Posterior vena cava (tissue), 2 donors: ENCODE data around the gene TRIM50. TPM values are rescaled to one million over a fixed set of nuclear protein-coding genes. Genes with fewer than 3 reads are reported as not detected.
"Not testable (repeated sequence)": the region's sequence is repeated elsewhere in the genome, so short reads cannot be mapped to it uniquely, and the experiment has no call there.

ENCODE experiments used
- DNase-seq: peaks from one replicate; pipeline ENCODE4 v3.0.0-alpha.2; 2020; ENCODE audit warnings: low spot score
- intact Hi-C, 2 donors: fragments of 100-400 bp; cut with DNase I; formaldehyde crosslinking; loops; one replicate each; pipeline versions ENCODE4 v1.14.1 to v1.14.2; 2022 to 2023
- long read RNA-seq, 2 donors: library from polyadenylated mRNA; unstranded; transcript quantifications; one replicate each; pipeline ENCODE4 v2.0.0, GENCODE V29; 2020 to 2021
- total RNA-seq, 2 donors: library from RNA; stranded (reverse); fragmentation: NEBNext Ultra II Directional; extraction: Animal tissue kit (Norgen Biotek cat#: 25700); gene quantifications; one replicate each; pipeline ENCODE4 v1.2.1, GENCODE V29; 2021
- donor health status: DM: yes; HTN: yes; CAD: no.
- donor health status: DM: yes; HTN: yes; CAD: no.

The TRIM50 gene
- under 1 TPM in 1 of 2 donors, not detected in 1; 0.32 TPM for total RNA-seq
- long read RNA-seq, donor 1, partial matches to known transcripts, result 0 of 1 reads
- long read RNA-seq, donor 1, other reads (novel, unspliced or antisense), result 1 of 1 reads
- long read RNA-seq, donor 2, result 0 reads

DNA sequence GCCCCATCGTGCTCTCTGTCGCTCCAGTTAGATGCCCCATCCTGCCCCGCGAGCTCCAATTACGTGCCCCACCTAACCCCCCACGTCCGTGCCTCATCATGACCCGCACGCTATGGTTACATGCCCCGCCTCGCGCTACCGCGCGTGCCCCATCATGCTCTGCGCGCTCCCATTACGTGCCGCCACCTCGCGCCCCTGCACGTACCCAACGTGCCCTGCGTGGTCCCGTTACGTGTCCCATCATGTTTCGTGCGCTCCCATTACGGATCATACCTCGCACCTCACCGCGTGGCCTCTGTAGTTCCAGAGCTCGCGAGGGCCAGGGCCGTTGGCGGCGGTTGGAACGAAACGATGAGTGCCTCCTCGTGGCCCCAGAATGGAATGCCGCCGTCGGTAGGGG lies at the start of gene TRIM50, which contains the start of gene FKBP6:
TRIM50 (minus strand) TSS at position 161 of the 400 bp plus-strand sequence. CDS start 3,295 bp downstream, outside the sequence.
FKBP6 (plus strand) TSS at position 240 of the 400 bp plus-strand sequence. CDS start 268 bp downstream, outside the sequence.
- intact Hi-C loops, result not testable (repeated sequence)

GRCh38 chr7:73376671-73377412 lies 49.0 kb upstream of the TRIM50 start:
- intact Hi-C loops, result no loop called here
- no peak for DNase-seq

More for the DNA sequence above, at the start of gene TRIM50, which contains the start of gene FKBP6:
- not testable (repeated sequence) for DNase-seq

- intact Hi-C loops, DNase-seq: not testable (repeated sequence)
These were observed 48.4 kb upstream of the TRIM50 start for GRCh38 chr7:73376262-73376661.

- intact Hi-C loops, result no loop called here
- no peak for DNase-seq
These were observed 45.9 kb upstream of the TRIM50 start for GRCh38 chr7:73373741-73374140.

DNA sequence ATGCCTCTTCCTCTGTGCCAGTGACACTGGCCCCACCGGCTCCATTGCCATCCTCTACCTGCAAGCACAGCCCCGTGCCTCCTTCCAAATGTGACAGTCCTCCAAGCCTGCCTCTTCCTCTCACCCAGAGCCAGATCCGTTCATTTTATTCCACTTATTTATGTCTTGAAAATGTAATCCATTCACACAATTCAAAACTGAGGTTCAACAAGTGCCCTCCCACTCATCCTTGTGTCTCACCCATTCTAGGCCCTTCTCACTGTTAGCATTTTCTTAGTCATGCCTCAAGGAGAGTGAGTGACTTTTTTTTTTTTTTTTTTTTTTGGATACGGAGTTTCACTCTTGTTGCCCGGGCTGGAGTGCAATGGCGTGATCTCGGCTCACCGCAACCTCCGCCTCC lies 41.7 kb upstream of the TRIM50 start:
- intact Hi-C loops, result no loop called here
- no peak for DNase-seq

DNA sequence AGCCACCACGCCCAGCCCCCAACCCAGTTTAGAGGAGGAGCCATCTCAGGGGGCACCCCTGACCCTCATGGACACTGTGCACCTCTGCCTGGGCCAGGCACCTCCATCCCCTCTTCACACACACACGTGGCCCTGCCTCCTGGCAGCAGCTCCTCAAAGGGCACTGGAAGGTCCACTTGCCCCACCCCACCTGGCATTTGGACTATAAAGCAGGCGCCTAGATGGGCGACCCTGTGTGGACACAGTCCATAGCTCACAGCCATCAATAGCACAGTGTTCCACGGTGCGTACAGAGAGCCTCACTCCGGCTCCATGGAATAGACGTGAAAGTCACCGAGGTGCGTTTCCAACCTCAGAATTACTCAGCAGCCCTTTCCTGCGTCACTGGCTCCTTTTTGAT lies 41.1 kb upstream of the TRIM50 start:
- no peak for DNase-seq
- intact Hi-C loops, result no loop called here

- no peak for DNase-seq
- intact Hi-C loops, result no loop called here
These were observed 39.1 kb upstream of the TRIM50 start for GRCh38 chr7:73366990-73367389.

- intact Hi-C loops, result no loop called here
These were observed 38.2 kb upstream of the TRIM50 start for GRCh38 chr7:73366127-73366526.

DNA sequence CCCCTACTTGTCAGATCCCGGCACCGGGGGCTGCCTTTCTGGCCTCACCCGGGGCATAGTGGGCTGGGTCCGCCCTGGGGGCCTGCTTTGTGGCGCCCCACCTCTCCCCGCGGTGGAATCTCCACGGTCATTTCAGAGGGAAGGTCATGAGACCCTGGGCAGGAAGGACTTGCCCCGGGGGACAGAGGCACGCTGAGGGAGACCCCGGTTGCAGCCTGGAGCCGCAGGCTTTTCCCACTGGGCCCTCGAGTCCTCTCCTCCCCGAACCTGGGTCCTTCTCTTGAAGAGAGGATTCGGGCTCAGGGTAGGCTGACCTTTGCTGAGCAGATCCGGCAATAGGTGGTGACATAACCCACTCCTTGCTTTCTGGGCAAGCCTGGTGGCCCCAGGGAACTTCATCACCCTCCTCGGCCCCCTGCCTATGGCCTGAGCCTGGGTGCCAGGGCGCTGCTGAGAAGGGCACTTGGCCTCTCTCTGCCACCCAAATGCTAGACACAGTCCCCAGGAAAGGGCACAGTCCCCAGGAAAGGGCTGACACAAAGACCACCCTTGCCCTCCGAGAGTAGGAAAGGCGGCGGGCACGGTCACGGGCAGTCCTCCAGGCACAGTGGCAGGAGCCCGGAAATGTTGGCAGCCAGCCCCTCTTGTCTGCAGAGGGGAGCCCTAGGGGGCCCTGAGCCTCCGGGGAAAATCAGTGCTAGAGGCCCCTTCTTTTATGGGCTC lies 36.3 kb upstream of the TRIM50 start:
- DNase-seq, result no peak
- intact Hi-C loops, result no loop called here

More at GRCh38 chr7:73366127-73366526, 38.2 kb upstream of the TRIM50 start:
- no peak for DNase-seq

GRCh38 chr7:73363225-73364005 lies 35.5 kb upstream of the TRIM50 start:
- no peak for DNase-seq
- intact Hi-C loops, result no loop called here

DNA sequence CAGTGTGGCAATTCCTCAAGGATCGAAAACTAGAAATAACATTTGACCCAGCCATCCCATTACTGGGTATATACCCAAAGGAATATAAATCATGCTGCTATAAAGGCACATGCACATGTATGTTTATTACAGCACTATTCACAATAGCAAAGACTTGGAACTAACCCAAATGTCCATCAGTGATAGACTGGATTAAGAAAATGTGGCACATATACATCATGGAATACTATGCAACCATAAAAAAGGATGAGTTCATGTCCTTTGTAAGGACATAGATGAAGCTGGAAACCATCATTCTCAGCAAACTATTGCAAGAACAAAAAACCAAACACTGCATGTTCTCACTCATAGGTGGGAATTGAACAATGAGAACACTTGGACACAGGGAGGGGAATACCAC lies 32.7 kb upstream of the TRIM50 start:
- DNase-seq, intact Hi-C loops: not testable (repeated sequence)

GRCh38 chr7:73359746-73360375 lies 32.0 kb upstream of the TRIM50 start:
- peak; percentile 64 for DNase-seq
- intact Hi-C loops, result no loop called here

DNA sequence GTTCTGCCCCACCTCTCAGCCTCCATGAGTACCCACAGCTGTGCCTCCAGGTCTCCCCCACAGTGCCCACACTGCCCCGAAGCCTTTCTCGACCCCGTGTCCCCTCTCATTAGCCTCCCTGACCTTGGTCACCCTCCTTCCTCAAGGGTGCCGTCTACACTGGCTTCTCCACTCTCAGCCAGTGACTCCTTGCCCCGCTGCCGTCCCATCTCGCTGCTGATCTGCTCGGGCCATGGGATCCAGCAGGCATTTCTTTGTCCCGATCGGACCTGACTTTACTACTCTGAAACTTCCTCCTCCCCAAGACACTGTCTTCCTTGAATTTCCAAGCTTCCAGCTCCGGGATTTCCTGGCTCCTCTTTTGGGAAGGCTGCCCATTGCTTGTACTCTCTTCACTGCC lies 31.4 kb upstream of the TRIM50 start:
- intact Hi-C loops, result no loop called here
- peak; percentile 52 for DNase-seq

- intact Hi-C loops, result no loop called here
- no peak for DNase-seq
These were observed 30.9 kb upstream of the TRIM50 start for GRCh38 chr7:73358590-73359275.

- intact Hi-C loops, result no loop called here
These were observed 28.3 kb upstream of the TRIM50 start for GRCh38 chr7:73356159-73356558.

DNA sequence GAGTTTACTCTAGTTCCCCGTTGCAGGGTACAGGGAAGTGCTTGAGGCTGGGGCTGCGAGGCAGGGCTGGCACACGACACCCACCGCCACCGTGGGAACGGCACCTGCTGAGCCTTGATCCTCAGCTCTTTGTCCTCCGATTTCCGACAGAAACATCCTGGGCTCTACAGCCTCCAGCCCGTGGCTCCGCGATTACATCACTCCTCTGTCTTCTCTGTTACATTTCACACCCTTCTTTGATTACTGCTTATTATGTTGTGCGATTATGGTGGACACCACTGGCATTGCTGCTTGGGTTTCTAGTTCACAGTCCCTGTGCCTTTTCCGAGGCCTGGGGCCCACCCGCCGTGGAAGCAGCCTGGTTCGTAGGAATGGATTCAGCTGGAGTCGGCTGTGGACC lies 26.9 kb upstream of the TRIM50 start:
- DNase-seq, result no peak
- intact Hi-C loops, result no loop called here

More at GRCh38 chr7:73356159-73356558, 28.3 kb upstream of the TRIM50 start:
- DNase-seq, result no peak

GRCh38 chr7:73354196-73354595 lies 26.3 kb upstream of the TRIM50 start:
- intact Hi-C loops, result no loop called here
- no peak for DNase-seq

- no peak for DNase-seq
- intact Hi-C loops, result no loop called here
These were observed 25.4 kb upstream of the TRIM50 start for GRCh38 chr7:73353243-73353642.
